Activated CD8-positive, alpha-beta memory T cell treated with anti-CD3 and anti-CD28 coated beads, Interleukin-2, amount 10 ng/mL, durations not matched to agents 7 days and 5 days (primary cell): ENCODE measurements around the gene MSRB1. TPM values are rescaled to one million over a fixed set of nuclear protein-coding genes. Genes with fewer than 3 reads are reported as not detected.
"Not testable (repeated sequence)": the region's sequence is repeated elsewhere in the genome, so short reads cannot be mapped to it uniquely, and the experiment has no call there.

Experiments
- ATAC-seq: fragments of 150-1000 bp; cut with Tn5 transposase; one replicate; pipeline ENCODE4 v1.10.0; 2021; ENCODE audit warnings: moderate library complexity
- CTCF ChIA-PET: fragments of 350-600 bp; sonication (Branson Sonifier 250); formaldehyde crosslinking; loops from one replicate; lab custom pipeline; 2021; ENCODE audit warnings: antibody characterized with exemption; lab: Charles Lee
- DNase-seq: peaks from one replicate; pipeline ENCODE4 v3.0.0-alpha.2; 2020
- H3K27ac Mint-ChIP-seq: one replicate; pipeline ENCODE4 v1.8.0; 2021; ENCODE audit warnings: mild to moderate bottlenecking, mixed read lengths
- H3K27me3 Mint-ChIP-seq: one replicate; pipeline ENCODE4 v1.8.0; 2021; ENCODE audit warnings: mixed read lengths
- H3K36me3 Mint-ChIP-seq: one replicate; pipeline ENCODE4 v1.8.0; 2021; ENCODE audit warnings: mild to moderate bottlenecking, mixed read lengths
- H3K4me1 Mint-ChIP-seq: one replicate; pipeline ENCODE4 v1.8.0; 2021; ENCODE audit warnings: mixed read lengths
- H3K4me3 Mint-ChIP-seq: one replicate; pipeline ENCODE4 v1.8.0; 2021; ENCODE audit warnings: mild to moderate bottlenecking, moderate library complexity, mixed read lengths
- H3K9me3 Mint-ChIP-seq: one replicate; pipeline ENCODE4 v1.8.0; 2022; ENCODE audit warnings: low read depth, mixed read lengths
- total RNA-seq, 2 experiments: library from RNA; stranded (reverse); gene quantifications; one replicate each; pipeline ENCODE4 v1.2.3, GENCODE V29; 2021

Gene MSRB1
- total RNA-seq, 2 experiments from 2014 or later = 14.5 to 19.8 TPM

DNA sequence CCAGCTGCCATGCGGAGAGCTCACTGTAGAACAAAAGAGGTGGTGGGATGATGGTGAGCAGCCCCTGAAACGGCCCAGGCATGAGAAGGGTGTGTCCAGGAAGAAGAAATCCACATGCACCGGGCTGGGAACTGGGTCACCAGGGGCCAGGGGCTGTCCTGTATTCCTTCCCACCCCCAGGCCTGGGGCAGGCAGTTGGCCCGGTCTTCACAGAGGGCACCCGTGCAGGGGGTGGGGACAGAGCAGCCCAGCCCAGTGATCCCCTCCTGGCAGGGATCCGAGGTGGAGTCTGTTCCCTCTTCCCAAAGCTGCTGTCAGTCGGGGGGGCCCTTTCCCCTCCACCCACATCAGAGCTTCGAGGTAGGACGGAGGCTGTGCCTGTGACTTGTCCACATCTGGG, 34.0 kb downstream of the MSRB1 start:
- no peak overlapping the region for H3K4me3 Mint-ChIP-seq

DNA sequence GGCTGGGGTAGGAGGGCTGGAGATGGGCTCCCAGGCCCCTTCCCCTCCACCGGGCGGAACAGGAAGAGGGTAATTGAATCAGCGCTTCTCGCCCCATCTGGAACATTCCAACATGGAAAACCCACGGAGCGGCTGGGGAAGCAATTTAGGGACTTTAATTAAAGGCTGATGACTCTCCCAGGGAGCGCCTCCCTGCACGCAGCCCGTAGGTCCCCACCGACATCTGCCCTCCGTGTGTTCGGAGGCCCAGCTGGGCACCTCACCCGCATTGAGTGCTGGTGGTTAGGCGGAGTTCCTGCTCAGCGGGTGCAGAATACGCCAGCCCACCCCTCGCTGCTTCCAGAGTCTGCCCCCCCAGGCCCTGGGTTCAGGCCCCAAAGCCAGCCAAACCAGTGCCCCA, 34.8 kb downstream of the MSRB1 start:
- CTCF ChIA-PET = no interaction called here
- H3K4me3 Mint-ChIP-seq = no peak overlapping the region
- no peaks in the 10 kb centered on the region for H3K9me3 Mint-ChIP-seq
- H3K36me3 Mint-ChIP-seq = no peaks in the 10 kb centered on the region
- no peak for ATAC-seq
- DNase-seq = no peak
- no peak overlapping the region for H3K27ac Mint-ChIP-seq
- peaks cover 12% of the 10 kb centered on the region for H3K27me3 Mint-ChIP-seq
- no peaks in the 10 kb centered on the region for H3K4me1 Mint-ChIP-seq

More for the DNA sequence above, 34.0 kb downstream of the MSRB1 start:
- DNase-seq = no peak
- H3K36me3 Mint-ChIP-seq = no peaks in the 10 kb centered on the region
- CTCF ChIA-PET = no interaction called here
- H3K9me3 Mint-ChIP-seq = no peaks in the 10 kb centered on the region
- H3K27ac Mint-ChIP-seq = no peak overlapping the region
- H3K27me3 Mint-ChIP-seq = peaks cover 12% of the 10 kb centered on the region
- H3K4me1 Mint-ChIP-seq = no peaks in the 10 kb centered on the region
- no peak for ATAC-seq

DNA sequence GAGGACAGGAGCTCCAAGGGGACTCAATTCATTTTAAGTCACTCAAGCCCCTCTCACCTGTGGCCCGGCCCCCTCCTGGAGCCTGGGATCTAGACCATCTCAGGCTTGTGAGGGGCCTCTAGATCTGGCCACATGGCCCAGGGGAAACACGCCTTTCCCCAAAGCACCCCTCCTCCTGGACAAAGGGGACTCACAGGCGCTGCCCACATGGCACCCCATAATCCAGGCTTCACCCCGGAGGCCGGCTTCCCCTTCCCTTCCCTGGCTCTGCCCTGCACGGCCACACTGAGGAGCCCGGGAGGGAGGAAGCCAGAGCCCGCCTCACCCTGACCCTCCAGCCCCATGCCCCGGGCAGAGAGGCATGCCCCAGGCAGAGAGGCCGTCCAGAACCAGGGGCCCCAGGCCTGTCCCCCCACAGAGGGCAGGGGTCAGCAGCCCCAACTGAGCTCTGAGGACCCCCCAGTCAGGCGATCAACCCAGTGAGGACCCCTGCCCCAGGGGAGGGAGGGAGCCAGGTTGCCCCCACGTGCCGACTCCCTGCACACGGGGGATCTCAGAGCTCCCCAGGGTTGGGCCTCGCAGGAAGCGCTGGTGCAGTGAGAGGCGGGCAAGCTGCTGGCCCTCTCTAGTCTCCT, 35.7 kb downstream of the MSRB1 start:
- ATAC-seq (no peak), DNase-seq (no peak)
- H3K27ac Mint-ChIP-seq = no peak overlapping the region
- CTCF ChIA-PET = no interaction called here
- no peaks in the 10 kb centered on the region for H3K36me3 Mint-ChIP-seq
- H3K27me3 Mint-ChIP-seq = peaks cover 12% of the 10 kb centered on the region
- H3K9me3 Mint-ChIP-seq = no peaks in the 10 kb centered on the region
- H3K4me1 Mint-ChIP-seq = no peaks in the 10 kb centered on the region
- no peak overlapping the region for H3K4me3 Mint-ChIP-seq

DNA sequence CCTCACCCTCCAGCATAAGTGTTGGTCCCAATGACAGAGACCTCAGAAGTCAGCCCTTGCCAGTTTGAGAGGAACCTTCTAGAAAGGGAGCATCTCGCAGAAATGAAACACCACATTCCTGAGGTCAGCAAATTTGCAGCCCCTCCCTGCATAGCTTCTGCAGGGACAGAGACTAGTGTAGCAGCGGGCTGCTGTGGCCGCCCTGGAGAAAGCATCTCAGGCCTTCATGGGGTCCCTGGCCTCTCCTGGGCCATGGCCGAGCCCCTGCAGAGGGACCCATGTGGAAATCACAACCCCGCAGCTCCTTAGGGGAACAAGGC, 36.2 kb downstream of the MSRB1 start:
- DNase-seq (no peak), ATAC-seq (no peak)
- no peak overlapping the region for H3K27ac Mint-ChIP-seq
- H3K27me3 Mint-ChIP-seq = peaks cover 12% of the 10 kb centered on the region
- H3K36me3 Mint-ChIP-seq = no peaks in the 10 kb centered on the region
- H3K4me1 Mint-ChIP-seq = no peaks in the 10 kb centered on the region
- CTCF ChIA-PET = no interaction called here
- no peak overlapping the region for H3K4me3 Mint-ChIP-seq
- H3K9me3 Mint-ChIP-seq = no peaks in the 10 kb centered on the region

DNA sequence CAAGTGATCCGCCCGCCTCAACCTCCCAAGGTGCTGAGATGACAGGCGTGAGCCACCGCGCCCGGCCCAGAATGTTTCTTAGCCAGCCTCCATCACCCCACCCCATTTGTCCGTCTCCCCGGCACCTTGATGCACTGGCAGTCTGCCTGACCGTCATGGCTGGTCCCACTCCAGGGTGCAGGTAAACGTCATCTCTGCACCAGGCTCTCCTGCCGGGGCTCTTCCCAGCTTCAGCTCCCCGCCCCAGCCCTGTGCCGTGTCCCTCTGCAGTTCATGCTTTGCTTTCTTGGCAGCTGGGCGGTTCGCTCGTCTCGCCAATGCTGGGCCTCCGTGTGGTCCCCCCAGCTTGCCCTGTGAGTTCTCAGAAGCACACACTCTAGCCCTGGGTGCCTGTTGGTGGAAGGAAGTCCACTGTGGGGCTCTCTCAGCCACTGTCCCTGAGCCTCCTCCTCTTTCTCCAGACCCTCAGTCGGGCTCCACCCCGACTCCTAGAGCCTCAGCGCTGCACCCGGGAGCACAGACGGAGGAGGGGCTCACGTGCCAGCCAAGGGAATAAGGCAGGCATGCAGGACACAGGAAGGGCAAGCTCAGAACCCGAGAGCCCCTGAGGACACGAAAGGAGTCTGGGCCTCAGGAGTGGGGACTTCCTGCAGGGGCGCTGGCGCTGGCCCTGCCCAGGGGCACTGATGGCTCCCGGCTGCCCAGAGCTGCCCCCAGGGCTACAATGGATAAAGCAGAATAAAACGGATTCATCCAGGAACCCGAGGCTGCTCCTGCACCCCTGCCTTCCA, 36.7 kb downstream of the MSRB1 start:
- Mint-ChIP-seq H3K27ac (no peak overlapping the region), H3K9me3 (no peaks in the 10 kb centered on the region), H3K36me3 (no peaks in the 10 kb centered on the region), H3K4me3 (no peak overlapping the region), H3K4me1 (no peaks in the 10 kb centered on the region), H3K27me3 (peaks cover 12% of the 10 kb centered on the region)
- no peak for ATAC-seq
- CTCF ChIA-PET = interaction anchor here (0.7 kb wide), 1 partner anchor 23 kb away, joined by 3 read pairs; no protein-coding TSS in a partner anchor
- DNase-seq = no peak

DNA sequence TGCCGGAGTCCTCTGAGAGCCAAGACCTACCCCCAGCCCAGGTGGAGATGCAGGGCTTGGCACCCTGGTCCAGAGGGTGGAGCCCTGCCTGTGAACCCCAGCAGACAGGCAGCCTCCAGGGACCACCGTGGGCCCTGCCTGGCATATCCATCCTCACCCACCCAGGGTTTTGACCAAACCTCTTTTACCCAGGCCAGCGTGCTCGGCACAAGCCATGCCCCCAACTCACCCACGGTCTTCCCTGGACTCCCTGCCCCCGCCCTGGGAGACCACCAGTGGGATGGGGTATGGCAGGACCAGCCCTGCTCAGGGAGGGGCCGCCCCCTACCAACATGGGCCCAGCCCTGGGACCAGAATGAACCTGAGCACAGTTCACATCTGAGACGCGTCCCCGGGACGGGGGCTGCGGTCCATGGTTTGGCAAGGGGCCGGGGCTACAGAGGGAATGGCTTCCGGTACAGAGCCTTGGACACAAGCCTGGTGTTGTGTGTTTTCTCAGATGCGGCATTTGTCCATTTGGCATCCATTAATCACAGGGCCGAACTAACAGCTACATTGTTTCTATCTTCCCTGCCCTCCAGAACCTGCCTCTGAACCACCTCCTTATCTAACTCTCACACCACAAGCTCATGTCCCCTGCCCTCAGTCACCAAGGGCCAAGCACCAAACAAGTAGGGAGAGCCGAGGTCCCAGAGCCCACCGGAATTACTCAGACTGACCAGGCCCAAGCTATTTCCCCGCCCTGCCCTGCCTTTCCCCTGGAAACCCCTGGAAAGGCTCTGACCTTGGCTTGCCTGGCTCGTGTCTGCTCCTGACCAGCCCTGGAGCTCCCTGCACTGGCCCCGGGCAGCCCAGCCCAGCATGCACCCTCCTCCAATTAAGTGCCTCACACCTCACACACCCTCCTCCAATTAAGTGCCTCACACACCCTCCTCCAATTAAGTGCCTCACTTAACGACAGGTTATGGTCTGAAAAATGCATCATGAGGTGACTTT, 38.9 kb downstream of the MSRB1 start:
- CTCF ChIA-PET = no interaction called here
- Mint-ChIP-seq H3K36me3 (no peaks in the 10 kb centered on the region), H3K27ac (no peak overlapping the region), H3K4me3 (no peak overlapping the region), H3K4me1 (no peaks in the 10 kb centered on the region), H3K9me3 (no peaks in the 10 kb centered on the region), H3K27me3 (peaks cover 12% of the 10 kb centered on the region)
- ATAC-seq = no peak
- DNase-seq = no peak

DNA sequence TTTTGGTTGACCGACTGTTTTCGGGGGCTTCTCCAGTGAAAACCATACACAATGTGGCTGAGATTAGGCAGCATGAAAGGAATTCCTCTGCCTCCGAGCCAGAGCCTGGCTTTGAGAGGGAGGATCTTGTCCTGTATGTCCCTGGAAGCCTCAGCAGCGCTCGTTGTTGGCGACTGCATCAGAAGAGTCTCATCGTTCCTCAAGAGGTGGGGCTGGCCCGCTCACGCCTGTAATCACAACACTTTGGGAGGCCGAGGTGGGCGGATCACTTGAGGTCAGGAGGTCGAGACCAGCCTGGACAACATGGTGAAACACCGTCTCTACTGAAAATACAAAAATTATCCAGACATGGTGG, 39.8 kb downstream of the MSRB1 start:
- ATAC-seq = no peak
- no peaks in the 10 kb centered on the region for H3K4me1 Mint-ChIP-seq
- H3K27me3 Mint-ChIP-seq = peaks cover 10% of the 10 kb centered on the region
- H3K36me3 Mint-ChIP-seq = no peaks in the 10 kb centered on the region
- H3K27ac Mint-ChIP-seq = no peak overlapping the region
- CTCF ChIA-PET = no interaction called here
- DNase-seq = no peak
- H3K4me3 Mint-ChIP-seq = no peak overlapping the region
- no peaks in the 10 kb centered on the region for H3K9me3 Mint-ChIP-seq

DNA sequence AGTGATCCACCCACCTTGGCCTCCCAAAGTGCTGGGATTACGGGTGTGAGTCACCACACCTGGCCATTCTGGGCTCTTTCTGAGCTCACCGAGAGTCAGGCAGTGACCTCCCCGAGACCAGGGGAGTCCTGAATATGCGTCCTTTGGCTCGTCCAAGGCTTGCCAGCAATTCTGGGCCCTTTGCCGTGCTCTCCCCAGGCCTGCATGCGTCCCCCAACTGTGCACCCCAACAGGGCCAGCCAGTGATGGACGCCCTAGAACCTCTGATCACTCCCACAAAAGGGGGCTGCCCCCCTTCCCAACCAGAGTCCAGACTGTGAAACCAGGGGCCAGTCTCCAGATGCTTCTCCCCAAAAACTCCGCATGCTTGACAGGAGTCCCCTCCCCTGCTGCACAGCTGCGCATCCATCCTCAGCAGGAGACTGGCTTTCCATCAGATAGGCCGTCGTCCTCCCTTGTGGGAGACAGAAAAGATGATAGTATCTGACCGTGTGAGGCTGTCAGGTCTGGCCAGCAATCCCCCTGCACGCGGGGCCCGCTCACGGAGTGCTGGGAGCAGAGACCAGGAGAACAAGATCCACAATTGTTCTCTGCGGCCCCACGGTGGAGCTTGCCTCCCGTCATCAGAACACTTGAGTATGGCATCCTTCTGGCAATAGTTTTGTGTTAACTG, 40.3 kb downstream of the MSRB1 start:
- no peak for DNase-seq
- CTCF ChIA-PET = interaction anchor here (1.0 kb wide), 1 partner anchor 21 kb away, joined by 3 read pairs; no protein-coding TSS in a partner anchor
- no peak overlapping the region for H3K4me3 Mint-ChIP-seq
- ATAC-seq = no peak
- peaks cover 10% of the 10 kb centered on the region for H3K27me3 Mint-ChIP-seq
- no peaks in the 10 kb centered on the region for H3K36me3 Mint-ChIP-seq
- H3K4me1 Mint-ChIP-seq = no peaks in the 10 kb centered on the region
- H3K27ac Mint-ChIP-seq = no peak overlapping the region
- no peaks in the 10 kb centered on the region for H3K9me3 Mint-ChIP-seq

DNA sequence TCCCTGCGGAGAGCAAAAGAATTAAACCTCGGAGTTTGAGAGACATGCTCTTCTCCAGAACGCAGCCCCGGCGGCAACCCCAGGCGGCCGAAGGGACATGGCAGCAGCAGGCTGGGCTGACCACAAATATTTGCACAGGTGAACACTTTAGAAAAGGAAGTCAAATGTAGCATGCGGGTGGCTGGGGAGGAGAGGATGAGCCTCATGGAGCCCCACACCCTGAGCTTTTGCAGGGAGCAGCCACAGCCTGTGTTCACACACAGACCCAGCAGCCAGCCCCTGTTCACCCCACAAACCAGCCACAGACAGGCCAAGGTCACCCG, 42.6 kb downstream of the MSRB1 start:
- no peak for DNase-seq
- ATAC-seq = no peak
- no peak overlapping the region for H3K27ac Mint-ChIP-seq
- H3K9me3 Mint-ChIP-seq = no peaks in the 10 kb centered on the region
- CTCF ChIA-PET = no interaction called here
- no peak overlapping the region for H3K4me3 Mint-ChIP-seq
- no peaks in the 10 kb centered on the region for H3K4me1 Mint-ChIP-seq
- H3K36me3 Mint-ChIP-seq = no peaks in the 10 kb centered on the region
- H3K27me3 Mint-ChIP-seq = peaks cover 12% of the 10 kb centered on the region

DNA sequence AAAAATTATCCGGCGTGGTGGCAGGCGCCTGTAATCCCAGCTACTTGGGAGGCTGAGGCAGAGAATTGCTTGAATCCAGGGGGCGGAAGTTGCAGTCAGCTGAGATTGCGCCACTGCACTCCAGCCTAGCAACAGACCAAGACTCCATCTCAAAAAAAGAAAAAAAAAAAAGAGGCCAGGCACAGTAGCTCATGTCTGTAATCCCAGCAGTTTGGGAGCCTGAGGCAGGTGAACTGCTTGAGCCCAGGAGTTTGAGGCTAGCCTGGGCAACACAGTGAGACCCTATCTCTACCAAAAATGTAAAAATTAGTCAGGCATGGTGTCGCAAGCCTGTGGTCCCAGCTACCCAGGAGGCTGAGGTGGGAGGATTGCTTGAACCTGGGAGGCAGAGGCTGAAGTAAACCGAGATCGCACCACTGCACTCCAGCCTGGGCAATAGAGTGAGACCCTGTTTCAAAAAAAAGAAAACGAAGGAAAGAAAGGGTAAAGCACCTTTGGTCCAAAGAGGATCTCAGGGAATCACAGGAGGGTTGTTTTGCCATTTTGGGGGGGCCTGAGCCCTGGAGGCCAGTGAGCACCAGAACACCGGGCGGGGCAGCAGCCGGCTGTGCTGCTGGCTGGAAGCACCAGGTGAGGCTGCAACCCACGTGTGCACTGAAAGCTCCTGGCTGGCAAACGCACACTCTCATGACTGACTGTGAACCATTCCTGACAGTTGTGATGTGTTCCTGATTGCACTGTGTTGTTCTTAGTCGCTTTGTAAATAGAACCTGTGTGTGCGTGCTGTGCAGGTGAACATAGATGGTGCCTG, 43.2 kb downstream of the MSRB1 start:
- CTCF ChIA-PET = no interaction called here
- Mint-ChIP-seq H3K36me3 (no peaks in the 10 kb centered on the region), H3K27ac (no peak overlapping the region), H3K9me3 (no peaks in the 10 kb centered on the region), H3K4me1 (no peaks in the 10 kb centered on the region), H3K4me3 (no peak overlapping the region), H3K27me3 (peaks cover 12% of the 10 kb centered on the region)
- ATAC-seq = no peak
- no peak for DNase-seq

DNA sequence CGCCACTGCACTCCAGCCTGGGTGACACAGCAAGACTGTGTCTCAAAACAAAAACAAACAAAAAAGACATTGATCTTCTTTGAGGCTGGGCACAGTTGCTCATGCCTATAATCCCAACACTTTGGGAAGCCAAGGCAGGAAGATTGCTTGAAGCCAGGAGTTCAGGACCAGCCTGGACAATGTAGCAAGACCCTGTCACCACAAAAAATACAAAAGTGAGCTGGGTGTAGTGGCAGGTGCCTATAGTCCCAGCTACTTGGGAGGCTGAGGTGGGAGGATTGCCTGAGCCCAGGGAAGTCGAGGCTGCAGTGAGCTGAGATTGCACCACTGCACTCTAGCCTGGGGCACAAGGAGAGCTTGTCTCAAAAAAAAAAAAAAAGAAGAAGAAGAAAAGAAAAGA, 45.3 kb downstream of the MSRB1 start:
- H3K9me3 Mint-ChIP-seq, H3K36me3 Mint-ChIP-seq, H3K4me1 Mint-ChIP-seq, CTCF ChIA-PET, ATAC-seq, DNase-seq, H3K27ac Mint-ChIP-seq, H3K4me3 Mint-ChIP-seq: not testable (repeated sequence)
- peaks cover 13% of the 10 kb centered on the region for H3K27me3 Mint-ChIP-seq

DNA sequence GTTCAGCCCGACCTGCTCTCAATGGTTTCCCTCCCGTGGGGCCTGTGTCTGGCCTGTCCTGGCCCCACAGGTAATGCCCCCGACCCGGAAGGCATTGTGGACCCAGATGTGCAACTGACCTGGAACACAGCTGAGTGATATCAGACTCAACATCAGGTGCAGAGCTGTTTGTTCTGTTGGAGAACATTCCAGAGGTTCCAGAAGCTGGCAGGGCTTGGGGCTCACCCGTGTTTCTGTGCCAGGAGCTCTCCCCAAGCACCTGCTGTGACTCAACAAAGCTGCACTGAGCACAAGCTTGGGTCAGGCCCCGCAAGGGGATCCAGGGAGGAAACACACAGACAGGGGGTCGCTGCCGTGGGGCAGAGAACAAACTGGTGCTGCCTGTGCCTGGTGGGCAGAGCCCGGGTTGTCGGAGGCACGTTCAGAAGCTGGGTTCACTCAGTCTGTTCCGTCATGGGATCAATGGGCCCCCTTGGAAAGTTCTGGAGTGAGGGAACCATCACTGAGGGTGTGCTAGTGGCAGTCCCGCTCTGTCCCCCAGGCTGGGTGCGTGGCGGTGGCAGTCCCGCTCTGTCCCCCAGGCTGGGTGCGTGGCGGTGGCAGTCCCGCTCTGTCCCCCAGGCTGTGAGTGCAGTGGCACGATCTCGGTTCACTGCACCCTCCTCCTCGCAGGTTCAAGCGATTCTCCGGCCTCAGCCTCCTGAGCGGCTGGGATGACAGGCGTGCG, 46.9 kb downstream of the MSRB1 start:
- ATAC-seq (no peak), DNase-seq (no peak)
- peaks cover 17% of the 10 kb centered on the region for H3K27me3 Mint-ChIP-seq
- no peaks in the 10 kb centered on the region for H3K36me3 Mint-ChIP-seq
- CTCF ChIA-PET = no interaction called here
- H3K4me1 Mint-ChIP-seq = no peaks in the 10 kb centered on the region
- no peak overlapping the region for H3K27ac Mint-ChIP-seq
- no peaks in the 10 kb centered on the region for H3K9me3 Mint-ChIP-seq
- H3K4me3 Mint-ChIP-seq = no peak overlapping the region
